ENCODE measurements around the gene PLCD3. TPM values are rescaled to one million over a fixed set of nuclear protein-coding genes. Genes with fewer than 3 reads are reported as not detected.
A peak's percentile ranks its signal among the peaks of the same experiment; 100 is the strongest.

The PLCD3 gene
- total and polyA plus RNA-seq, 10 of the 15 experiments (the other 5 are each of a cell fraction or from before 2014, with no cell fraction given), result 0.02 to 1.6 (median 0.44) TPM

DNA sequence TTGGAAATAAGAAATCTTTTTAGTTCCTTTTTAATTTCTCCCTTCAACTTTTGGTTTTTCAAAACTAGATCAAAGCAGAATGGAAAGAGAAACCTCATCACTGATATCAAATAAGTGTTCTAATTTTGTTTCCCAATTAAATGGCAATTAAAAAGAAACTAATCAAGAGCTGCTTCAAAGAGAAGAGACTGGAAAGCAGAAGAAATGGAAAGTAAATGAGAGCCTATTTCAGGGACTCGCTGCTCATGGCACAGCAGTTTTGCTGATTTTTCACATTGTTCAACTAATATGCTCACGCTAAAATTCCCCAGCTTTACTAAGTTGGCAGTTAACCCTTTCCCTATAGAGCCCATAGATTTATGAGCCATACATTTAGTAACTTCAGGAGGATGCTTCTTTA, 64.7 kb downstream of the PLCD3 start (continued):
- TF ChIP-seq, protein P1, sequence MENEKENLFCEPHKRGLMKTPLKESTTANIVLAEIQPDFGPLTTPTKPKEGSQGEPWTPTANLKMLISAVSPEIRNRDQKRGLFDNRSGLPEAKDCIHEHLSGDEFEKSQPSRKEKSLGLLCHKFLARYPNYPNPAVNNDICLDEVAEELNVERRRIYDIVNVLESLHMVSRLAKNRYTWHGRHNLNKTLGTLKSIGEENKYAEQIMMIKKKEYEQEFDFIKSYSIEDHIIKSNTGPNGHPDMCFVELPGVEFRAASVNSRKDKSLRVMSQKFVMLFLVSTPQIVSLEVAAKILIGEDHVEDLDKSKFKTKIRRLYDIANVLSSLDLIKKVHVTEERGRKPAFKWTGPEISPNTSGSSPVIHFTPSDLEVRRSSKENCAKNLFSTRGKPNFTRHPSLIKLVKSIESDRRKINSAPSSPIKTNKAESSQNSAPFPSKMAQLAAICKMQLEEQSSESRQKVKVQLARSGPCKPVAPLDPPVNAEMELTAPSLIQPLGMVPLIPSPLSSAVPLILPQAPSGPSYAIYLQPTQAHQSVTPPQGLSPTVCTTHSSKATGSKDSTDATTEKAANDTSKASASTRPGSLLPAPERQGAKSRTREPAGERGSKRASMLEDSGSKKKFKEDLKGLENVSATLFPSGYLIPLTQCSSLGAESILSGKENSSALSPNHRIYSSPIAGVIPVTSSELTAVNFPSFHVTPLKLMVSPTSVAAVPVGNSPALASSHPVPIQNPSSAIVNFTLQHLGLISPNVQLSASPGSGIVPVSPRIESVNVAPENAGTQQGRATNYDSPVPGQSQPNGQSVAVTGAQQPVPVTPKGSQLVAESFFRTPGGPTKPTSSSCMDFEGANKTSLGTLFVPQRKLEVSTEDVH (IDR thresholded peaks at IDR 0.05; ENCODE audit: low read depth, partially characterized antibody), result no peak

DNA sequence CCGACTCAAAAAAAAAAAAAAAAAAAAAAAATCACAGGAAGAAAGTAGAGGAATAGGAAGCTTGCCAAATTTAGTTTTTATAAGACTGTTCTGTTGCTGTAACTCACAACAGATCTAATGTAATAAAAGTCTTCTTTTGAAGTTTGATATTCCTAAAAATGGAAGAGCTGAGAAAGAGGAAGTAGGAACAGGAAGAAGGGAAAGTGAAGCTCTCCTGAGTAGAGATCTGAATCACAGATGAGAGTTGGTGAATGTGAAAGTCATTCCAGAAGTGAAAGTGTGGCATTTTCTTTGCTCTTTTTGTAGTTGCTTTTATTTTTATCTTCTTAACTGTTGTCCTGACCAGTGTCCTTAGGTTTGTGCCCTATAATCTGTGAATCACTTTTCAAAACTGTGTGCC, 69.1 kb downstream of the PLCD3 start:
- Histone ChIP-seq H2AFZ (ENCODE audit: control insufficient read depth, low read depth, low read length) (no peak overlapping the region), H3K27ac (ENCODE audit: control insufficient read depth, insufficient read depth) (peak overlapping the region; percentile 98), H3K4me3 (peak overlapping the region; percentile 83), H3K4me2 (ENCODE audit: control insufficient read depth, insufficient read depth) (peak overlapping the region; percentile 91), H3K36me3 (ENCODE audit: control insufficient read depth in 2 of 2, insufficient read depth in 2 of 2, low read length in 1 of 2) (peaks cover 0 to 4% of the 10 kb centered on the region in 2 experiments; a peak in 2 of 4 replicates), H4K20me1 (ENCODE audit: control insufficient read depth, insufficient read depth) (no peaks in the 10 kb centered on the region; the same call in 1 of the 2 replicates), H3K9me3 (replicated peaks; ENCODE audit: control insufficient read depth, insufficient read depth, low read length) (no peaks in the 10 kb centered on the region), H3K9ac (ENCODE audit: control insufficient read depth, insufficient read depth, low read length) (peak overlapping the region; percentile 99), H3K27me3 (replicated peaks in 1 of 2; ENCODE audit: control insufficient read depth in 2 of 2, insufficient read depth in 2 of 2, low read length in 1 of 2) (no peaks in the 10 kb centered on the region), H3K4me1 (ENCODE audit: control insufficient read depth, insufficient read depth, low read length) (peaks cover 10% of the 10 kb centered on the region), H3K79me2 (ENCODE audit: control insufficient read depth, insufficient read depth, low read length) (peaks cover 86% of the 10 kb centered on the region)
- intact Hi-C loops (cut with micrococcal nuclease; ENCODE audit: unreplicated experiment) (loop anchor here (2.0 kb wide), 1 partner anchor 16 kb away; no protein-coding TSS in a partner anchor), in situ Hi-C loops (cut with MboI) (no loop called here)
- BruUV-seq (replicated peaks), result no TSS peak
- SMC1A ChIA-PET (ENCODE audit: uncharacterized antibody, unreplicated experiment), result interaction anchor here (0.7 to 5.0 kb wide), 12 partner anchors 8 to 88 kb away, joined by 3 to 38 read pairs (median 5); partner anchors contain the start of gene DCAKD
- ATAC-seq (peak; percentile 7), FAIRE-seq (peak; percentile 31), DNase-seq (ENCODE audit: low read depth, low spot score) (peak; percentile 78)
- 20% methylated on average over 1 of the region's 1 CpG for WGBS (ENCODE audit: insufficient coverage, insufficient replicate concordance, low lambda C conversion rate, missing lambda C conversion rate)
- RAD21 ChIA-PET (ENCODE audit: unreplicated experiment), result interaction anchor here (0.8 to 5.9 kb wide), 11 partner anchors 13 to 284 kb away, joined by 3 to 49 read pairs (median 4); partner anchors contain the start of gene DCAKD
- CTCF ChIA-PET, result interaction anchor here (1.2 to 4.6 kb wide), 9 partner anchors 9 to 143 kb away, joined by 3 to 35 read pairs (median 5); partner anchors contain the start of gene DCAKD
- POLR2A ChIA-PET, result interaction anchor here (0.6 to 6.0 kb wide), 10 partner anchors 8 to 254 kb away, joined by 3 to 119 read pairs (median 4); partner anchors contain the start of genes DCAKD and MAP3K14
- TF ChIP-seq POLR2AphosphoS2 (IDR thresholded peaks at IDR 0.05; ENCODE audit: low read depth, low read length), result no peak
- TF ChIP-seq POU2F2 (IDR thresholded peaks at IDR 0.05; ENCODE audit: borderline replicate concordance, low read depth, low read length), result 0 out of 3 replicates have a peak, but pooled peaks have one; percentile 58
- peak; percentile 99 for TF ChIP-seq IKZF1 (conservative IDR thresholded peaks at IDR 0.05)
- no peak for TF ChIP-seq SIN3A (IDR thresholded peaks at IDR 0.05; ENCODE audit: low read depth, low read length)
- TF ChIP-seq, protein P2, sequence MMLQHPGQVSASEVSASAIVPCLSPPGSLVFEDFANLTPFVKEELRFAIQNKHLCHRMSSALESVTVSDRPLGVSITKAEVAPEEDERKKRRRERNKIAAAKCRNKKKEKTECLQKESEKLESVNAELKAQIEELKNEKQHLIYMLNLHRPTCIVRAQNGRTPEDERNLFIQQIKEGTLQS (IDR thresholded peaks at IDR 0.05; ENCODE audit: borderline replicate concordance, extremely low read depth, low read depth, low read length), result no peak
- peak; percentile 27 to 35; a peak in 2 of 4 replicates for TF ChIP-seq BHLHE40 (IDR thresholded peaks at IDR 0.05; ENCODE audit: borderline replicate concordance in 1 of 2, low read depth in 2 of 2, low read length in 1 of 2)
- peak; percentile 66 for TF ChIP-seq GABPA (IDR thresholded peaks at IDR 0.05; ENCODE audit: low read depth)
- TF ChIP-seq, protein P3, sequence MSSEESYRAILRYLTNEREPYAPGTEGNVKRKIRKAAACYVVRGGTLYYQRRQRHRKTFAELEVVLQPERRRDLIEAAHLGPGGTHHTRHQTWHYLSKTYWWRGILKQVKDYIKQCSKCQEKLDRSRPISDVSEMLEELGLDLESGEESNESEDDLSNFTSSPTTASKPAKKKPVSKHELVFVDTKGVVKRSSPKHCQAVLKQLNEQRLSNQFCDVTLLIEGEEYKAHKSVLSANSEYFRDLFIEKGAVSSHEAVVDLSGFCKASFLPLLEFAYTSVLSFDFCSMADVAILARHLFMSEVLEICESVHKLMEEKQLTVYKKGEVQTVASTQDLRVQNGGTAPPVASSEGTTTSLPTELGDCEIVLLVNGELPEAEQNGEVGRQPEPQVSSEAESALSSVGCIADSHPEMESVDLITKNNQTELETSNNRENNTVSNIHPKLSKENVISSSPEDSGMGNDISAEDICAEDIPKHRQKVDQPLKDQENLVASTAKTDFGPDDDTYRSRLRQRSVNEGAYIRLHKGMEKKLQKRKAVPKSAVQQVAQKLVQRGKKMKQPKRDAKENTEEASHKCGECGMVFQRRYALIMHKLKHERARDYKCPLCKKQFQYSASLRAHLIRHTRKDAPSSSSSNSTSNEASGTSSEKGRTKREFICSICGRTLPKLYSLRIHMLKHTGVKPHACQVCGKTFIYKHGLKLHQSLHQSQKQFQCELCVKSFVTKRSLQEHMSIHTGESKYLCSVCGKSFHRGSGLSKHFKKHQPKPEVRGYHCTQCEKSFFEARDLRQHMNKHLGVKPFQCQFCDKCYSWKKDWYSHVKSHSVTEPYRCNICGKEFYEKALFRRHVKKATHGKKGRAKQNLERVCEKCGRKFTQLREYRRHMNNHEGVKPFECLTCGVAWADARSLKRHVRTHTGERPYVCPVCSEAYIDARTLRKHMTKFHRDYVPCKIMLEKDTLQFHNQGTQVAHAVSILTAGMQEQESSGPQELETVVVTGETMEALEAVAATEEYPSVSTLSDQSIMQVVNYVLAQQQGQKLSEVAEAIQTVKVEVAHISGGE (CRISPR knock-in tag; IDR thresholded peaks at IDR 0.05), result no peak
- TF ChIP-seq SP1 (IDR thresholded peaks at IDR 0.05; ENCODE audit: low read depth, low read length), result peak; percentile 67
- peak; percentile 98 for TF ChIP-seq MTA3 (IDR thresholded peaks at IDR 0.05; ENCODE audit: borderline replicate concordance, low read length)
- peak; percentile 25; the same call in 1 of the 2 replicates for TF ChIP-seq CHD2 (IDR thresholded peaks at IDR 0.05; ENCODE audit: borderline replicate concordance, low read depth, low read length)
- TF ChIP-seq JUND (IDR thresholded peaks at IDR 0.05; ENCODE audit: low read depth, low read length), result peak; percentile 88
- peak; percentile 47; the same call in 1 of the 2 replicates for TF ChIP-seq NR2F1 (conservative IDR thresholded peaks at IDR 0.05)
